Trophoblast cell (in vitro differentiated cells and primary cell): ENCODE measurements around the gene SLC2A6.

Experiments used
- DNase-seq, 2 donors: peaks; one replicate each; pipeline ENCODE4 v3.0.0-alpha.2; 2016
- H2AFZ ChIP-seq: 2 replicates; pipeline ENCODE4 v1.6.1; 2013; ENCODE audit warnings: low read length, moderate library complexity, mild to moderate bottlenecking; ENCODE audit not compliant: insufficient read depth, poor library complexity
- H2AK5ac ChIP-seq: 2 replicates; pipeline ENCODE4 v1.6.1; 2013; ENCODE audit warnings: mild to moderate bottlenecking, low read length
- H2BK120ac ChIP-seq: 2 replicates; pipeline ENCODE4 v1.6.1; 2013; ENCODE audit warnings: low read length, mild to moderate bottlenecking, moderate library complexity; ENCODE audit not compliant: insufficient read depth, poor library complexity
- H2BK12ac ChIP-seq: 2 replicates; pipeline ENCODE4 v1.6.1; 2013; ENCODE audit warnings: mild to moderate bottlenecking, low read length, moderate library complexity
- H2BK5ac ChIP-seq: 2 replicates; pipeline ENCODE4 v1.6.1; 2013; ENCODE audit warnings: low read length, low read depth, moderate library complexity, mild to moderate bottlenecking; ENCODE audit not compliant: poor library complexity
- H3K14ac ChIP-seq: 2 replicates; pipeline ENCODE4 v1.6.1; 2013; ENCODE audit warnings: mild to moderate bottlenecking, low read length
- H3K18ac ChIP-seq: 2 replicates; pipeline ENCODE4 v1.6.1; 2013; ENCODE audit warnings: mild to moderate bottlenecking, low read length
- H3K23ac ChIP-seq: 2 replicates; pipeline ENCODE4 v1.6.1; 2013; ENCODE audit warnings: low read length
- H3K27ac ChIP-seq: 2 replicates; pipeline ENCODE4 v1.5.1; 2013; ENCODE audit warnings: low read depth, mild to moderate bottlenecking, inconsistent platforms, low read length, moderate library complexity
- H3K27me3 ChIP-seq: 2 replicates; pipeline ENCODE4 v1.6.1; 2013; ENCODE audit warnings: inconsistent platforms, mild to moderate bottlenecking, low read length, moderate library complexity; ENCODE audit not compliant: insufficient read depth
- H3K36me3 ChIP-seq, 2 experiments: 1 replicate in 1 of 2; 2 replicates in 1 of 2; pipeline ENCODE4 v1.6.1; 2013; ENCODE audit warnings: low read length in 2 of 2, mild to moderate bottlenecking in 2 of 2, moderate library complexity in 1 of 2; ENCODE audit not compliant: insufficient read depth in 2 of 2, control insufficient read depth in 1 of 2
- H3K4ac ChIP-seq: 2 replicates; pipeline ENCODE4 v1.6.1; 2013; ENCODE audit warnings: low read depth, mild to moderate bottlenecking, low read length, moderate library complexity
- H3K4me1 ChIP-seq, 2 experiments: 1 replicate in 1 of 2; 2 replicates in 1 of 2; pipeline ENCODE4 v1.6.1; 2013; ENCODE audit warnings: low read length in 2 of 2, mild to moderate bottlenecking in 2 of 2, moderate library complexity in 1 of 2; ENCODE audit not compliant: insufficient read depth in 2 of 2, control insufficient read depth in 1 of 2
- H3K4me2 ChIP-seq: 2 replicates; pipeline ENCODE4 v1.6.1; 2013; ENCODE audit warnings: inconsistent platforms, mild to moderate bottlenecking, low read length, moderate library complexity
- H3K4me3 ChIP-seq: 2 replicates; pipeline ENCODE4 v1.5.1; 2013; ENCODE audit warnings: mild to moderate bottlenecking, low read depth, low read length, inconsistent platforms
- H3K79me1 ChIP-seq: one replicate; pipeline ENCODE4 v1.6.1; 2013; ENCODE audit warnings: low read length
- H3K79me2 ChIP-seq: 2 replicates; pipeline ENCODE4 v1.6.1; 2013; ENCODE audit warnings: low read length, mild to moderate bottlenecking; ENCODE audit not compliant: control insufficient read depth, insufficient read depth, poor library complexity
- H3K9ac ChIP-seq: 2 replicates; pipeline ENCODE4 v1.6.1; 2013; ENCODE audit warnings: mild to moderate bottlenecking, low read length
- H3K9me3 ChIP-seq: 2 replicates; pipeline ENCODE4 v1.6.1; 2013; ENCODE audit warnings: low read depth, mild to moderate bottlenecking, control low read depth, inconsistent platforms, low read length; ENCODE audit not compliant: insufficient read depth
- H4K12ac ChIP-seq: 2 replicates; pipeline ENCODE4 v1.6.1; 2013; ENCODE audit warnings: low read depth, mild to moderate bottlenecking, low read length, moderate library complexity
- H4K8ac ChIP-seq: 2 replicates; pipeline ENCODE4 v1.6.1; 2013; ENCODE audit warnings: low read depth, mild to moderate bottlenecking, low read length, moderate library complexity
- H4K91ac ChIP-seq: one replicate; pipeline ENCODE4 v1.6.1; 2013; ENCODE audit warnings: low read depth, mild to moderate bottlenecking, low read length, moderate library complexity
- whole genome bisulfite sequencing: extraction: QIAGEN DNeasy Blood & Tissue Kit; methylation state at CpG from one replicate; pipeline ENCODE4 v1.1.7; 2013; ENCODE audit warnings: missing lambda C conversion rate; ENCODE audit not compliant: insufficient read length, insufficient coverage; ENCODE audit errors: extremely low coverage; 5-methylcytosine and 5-hydroxymethylcytosine counted together

The SLC2A6 gene

GRCh38 chr9:133483611-133484010, 4.7 kb upstream of the SLC2A6 start:
- Histone ChIP-seq H2BK12ac (no peak overlapping the region), H3K4me3 (no peak overlapping the region), H2AK5ac (no peak overlapping the region), H3K27me3 (no peaks in the 10 kb centered on the region), H2BK120ac (no peak overlapping the region), H3K14ac (no peak overlapping the region), H2AFZ (no peak overlapping the region), H3K9me3 (peaks cover 2% of the 10 kb centered on the region), H3K4ac (no peak overlapping the region), H4K12ac (no peak overlapping the region), H3K4me1 (peaks cover 5 to 12% of the 10 kb centered on the region in 2 experiments), H3K9ac (no peak overlapping the region), H3K79me2 (no peaks in the 10 kb centered on the region), H3K36me3 (no peaks in the 10 kb centered on the region), H3K79me1 (peaks cover 3% of the 10 kb centered on the region), H3K4me2 (no peak overlapping the region), H3K23ac (no peak overlapping the region), H3K27ac (no peak overlapping the region), H3K18ac (no peak overlapping the region), H4K91ac (no peak overlapping the region), H2BK5ac (no peak overlapping the region), H4K8ac (no peak overlapping the region)
- no peak for DNase-seq
- no CpG with 5 or more reads among the region's 9 CpGs for WGBS

- H2AFZ ChIP-seq: peak overlapping the region; percentile 8
- peaks cover 11 to 12% of the 10 kb centered on the region in 2 experiments for H3K4me1 ChIP-seq
- no peaks in the 10 kb centered on the region for H3K27me3 ChIP-seq
- peak overlapping the region; percentile 50 for H2BK5ac ChIP-seq
- no peaks in the 10 kb centered on the region for H3K79me2 ChIP-seq
- H3K23ac ChIP-seq: no peak overlapping the region
- H3K4ac ChIP-seq: peak overlapping the region; percentile 29
- peak overlapping the region; percentile 57 for H3K18ac ChIP-seq
- peak overlapping the region; percentile 52 for H3K14ac ChIP-seq
- no peak overlapping the region for H3K27ac ChIP-seq
- peak overlapping the region; percentile 70 for H3K4me2 ChIP-seq
- H3K36me3 ChIP-seq: peaks cover 21 to 24% of the 10 kb centered on the region in 2 experiments
- WGBS: no CpG with 5 or more reads among the region's 17 CpGs
- peak overlapping the region; percentile 50 for H3K9ac ChIP-seq
- peak overlapping the region; percentile 41 for H2BK120ac ChIP-seq
- H3K9me3 ChIP-seq: no peaks in the 10 kb centered on the region
- peak overlapping the region; percentile 73 for H4K8ac ChIP-seq
- no peak overlapping the region for H2AK5ac ChIP-seq
- peaks cover 4% of the 10 kb centered on the region for H3K79me1 ChIP-seq
- H4K12ac ChIP-seq: no peak overlapping the region
- H2BK12ac ChIP-seq: no peak overlapping the region
- peak overlapping the region; percentile 67 for H3K4me3 ChIP-seq
- DNase-seq: peak; percentile 13 to 30
- peak overlapping the region; percentile 42 for H4K91ac ChIP-seq
Observed at GRCh38 chr9:133477992-133478850, 678 bp downstream of the SLC2A6 start.

- Histone ChIP-seq H3K36me3 (peaks cover 21 to 27% of the 10 kb centered on the region in 2 experiments), H4K8ac (no peak overlapping the region), H3K4me2 (no peak overlapping the region), H3K27me3 (no peaks in the 10 kb centered on the region), H3K4ac (no peak overlapping the region), H2AFZ (no peak overlapping the region), H2AK5ac (no peak overlapping the region), H3K79me1 (peaks cover 4% of the 10 kb centered on the region), H3K9ac (no peak overlapping the region), H3K18ac (no peak overlapping the region), H3K23ac (no peak overlapping the region), H4K12ac (no peak overlapping the region), H3K79me2 (no peaks in the 10 kb centered on the region), H3K14ac (no peak overlapping the region), H3K4me1 (peaks cover 11 to 12% of the 10 kb centered on the region in 2 experiments), H3K27ac (no peak overlapping the region), H3K9me3 (no peaks in the 10 kb centered on the region), H2BK12ac (no peak overlapping the region), H4K91ac (no peak overlapping the region), H2BK5ac (no peak overlapping the region), H2BK120ac (no peak overlapping the region), H3K4me3 (no peak overlapping the region)
- no CpG with 5 or more reads among the region's 4 CpGs for WGBS
- DNase-seq: no peak
Observed at GRCh38 chr9:133477461-133477860, 1.4 kb downstream of the SLC2A6 start.

- H3K4ac ChIP-seq: no peak overlapping the region
- H3K27ac ChIP-seq: no peak overlapping the region
- no peaks in the 10 kb centered on the region for H3K9me3 ChIP-seq
- H3K79me1 ChIP-seq: peaks cover 4% of the 10 kb centered on the region
- no peak overlapping the region for H2AK5ac ChIP-seq
- H3K79me2 ChIP-seq: no peaks in the 10 kb centered on the region
- H3K36me3 ChIP-seq: peaks cover 26 to 27% of the 10 kb centered on the region in 2 experiments
- H3K9ac ChIP-seq: no peak overlapping the region
- H2BK120ac ChIP-seq: no peak overlapping the region
- H3K4me3 ChIP-seq: no peak overlapping the region
- no peak overlapping the region for H3K18ac ChIP-seq
- no peak overlapping the region for H4K8ac ChIP-seq
- DNase-seq: no peak
- no CpG with 5 or more reads among the region's 21 CpGs for WGBS
- no peak overlapping the region for H4K91ac ChIP-seq
- no peak overlapping the region for H3K14ac ChIP-seq
- H2AFZ ChIP-seq: no peak overlapping the region
- H3K4me2 ChIP-seq: no peak overlapping the region
- no peak overlapping the region for H3K23ac ChIP-seq
- H3K27me3 ChIP-seq: no peaks in the 10 kb centered on the region
- no peak overlapping the region for H2BK5ac ChIP-seq
- peaks cover 11 to 12% of the 10 kb centered on the region in 2 experiments for H3K4me1 ChIP-seq
- no peak overlapping the region for H2BK12ac ChIP-seq
- no peak overlapping the region for H4K12ac ChIP-seq
Observed at GRCh38 chr9:133476941-133477340, 2.0 kb downstream of the SLC2A6 start.
